ENCODE measurements around the gene RPS15A. TPM values are rescaled to one million over a fixed set of nuclear protein-coding genes. Genes with fewer than 3 reads are reported as not detected.

RPS15A gene
- total RNA-seq (2022; extraction: Qiagen RNA extraction; ENCODE audit: low read depth) = 2,207 to 2,771 TPM (median 2,512 TPM) in 5 replicates

GRCh38 chr16:18789850-18790706 lies at the start of gene RPS15A:
RPS15A (minus strand) TSS chr16:18790334; CDS start chr16:18789113, 1,221 bp downstream.

DNA sequence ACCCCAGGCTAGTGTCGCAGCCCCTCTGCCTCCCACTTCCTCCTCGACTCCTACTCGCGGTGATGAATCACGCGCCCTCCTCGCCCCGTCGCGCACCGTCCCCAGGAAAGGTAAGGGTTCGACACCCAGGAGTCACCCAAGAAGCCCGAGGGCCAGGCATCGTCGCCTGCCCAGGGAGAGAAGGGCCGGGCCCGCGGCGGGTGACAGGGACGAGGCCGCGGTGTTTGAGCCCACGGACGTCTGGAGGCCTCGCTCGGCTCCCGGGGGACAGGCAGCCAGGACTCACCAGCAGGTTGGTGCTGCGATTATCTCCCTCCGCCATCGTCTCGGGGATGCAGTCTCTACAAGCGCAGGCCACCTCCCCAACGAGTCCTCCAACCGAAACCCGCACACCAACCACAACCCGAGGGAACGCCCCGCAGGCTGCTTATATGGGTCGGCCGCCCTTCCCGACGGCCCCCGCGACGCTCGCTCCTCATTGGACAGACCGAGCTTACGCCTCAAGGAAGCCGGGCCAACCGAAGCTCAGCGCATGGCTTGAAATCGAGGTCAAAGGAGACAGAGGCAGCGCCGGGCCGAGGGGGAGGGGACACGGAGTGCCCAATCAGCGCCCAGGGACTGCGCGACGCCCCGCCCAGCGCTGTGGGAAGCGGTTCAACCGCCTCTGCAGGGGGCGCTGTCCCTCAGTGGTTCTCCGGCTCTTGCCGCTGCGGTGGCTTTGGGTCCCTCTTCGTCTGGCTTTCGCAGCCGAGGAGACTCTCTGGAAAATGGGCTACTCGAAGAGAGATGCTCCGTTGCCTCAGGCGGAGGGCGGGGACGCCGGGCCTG lies 11.2 kb upstream of the RPS15A start, which contains the start of gene ARL6IP1:
Gene ARL6IP1 (minus strand): TSS at position 405 of the 828 bp plus-strand sequence. CDS start 83 bp downstream, at position 322.

Other genes starting within 250 kb of the RPS15A start
- 103 to 121 TPM (median 110 TPM) in 5 replicates for gene NOMO2, start 228.2 kb downstream of the RPS15A start, total RNA-seq (2022; extraction: Qiagen RNA extraction; ENCODE audit: low read depth)
- 177 to 465 TPM (median 333 TPM) in 5 replicates for gene ARL6IP1, start 11.2 kb upstream of the RPS15A start, total RNA-seq (2022; extraction: Qiagen RNA extraction; ENCODE audit: low read depth)
- 9.4 to 22.6 TPM (median 21.9 TPM) in 5 replicates for gene SMG1, start 136.1 kb upstream of the RPS15A start, total RNA-seq (2022; extraction: Qiagen RNA extraction; ENCODE audit: low read depth)
- gene TMC7, start 193.6 kb upstream of the RPS15A start, total RNA-seq (2022; extraction: Qiagen RNA extraction; ENCODE audit: low read depth) = 7.6 to 12.2 TPM (median 10.8 TPM) in 5 replicates